ENCODE measurements around the gene SMC1A. TPM values are rescaled to one million over a fixed set of nuclear protein-coding genes. Genes with fewer than 3 reads are reported as not detected.
A peak's percentile ranks its signal among the peaks of the same experiment; 100 is the strongest.
"Not testable (repeated sequence)": the region's sequence is repeated elsewhere in the genome, so short reads cannot be mapped to it uniquely, and the experiment has no call there.

The SMC1A gene
- total RNA-seq, result 100 to 1,000 TPM; 130 to 132 TPM

- no peaks in the 10 kb centered on the region for H3K9me3 Mint-ChIP-seq
- H3K4me1 Mint-ChIP-seq, result peaks cover 34% of the 10 kb centered on the region
- peak within 1 kb of the TSS; percentile 93 for H3K4me3 Mint-ChIP-seq
- peaks cover 21% of the 10 kb centered on the region for H3K36me3 Mint-ChIP-seq (ENCODE audit: low read depth)
- peak; percentile 95 for DNase-seq
- CTCF ChIA-PET, result interaction anchor here (0.9 to 5.1 kb wide), 4 partner anchors 13 to 427 kb away, joined by 3 to 29 read pairs (median 13); partner anchors contain the start of gene HSD17B10
- POLR2A ChIA-PET, result interaction anchor here (0.8 to 3.3 kb wide), 15 partner anchors 9 to 1217 kb away, joined by 3 to 56 read pairs (median 8); partner anchors contain the start of genes HSD17B10, HUWE1, KDM5C and PHF8
- H3K27me3 Mint-ChIP-seq, result no peaks in the 10 kb centered on the region
- H3K27ac Mint-ChIP-seq, result peak within 1 kb of the TSS; percentile 93
Measured at GRCh38 chrX:53422086-53422860, at the start of gene SMC1A. SMC1A (minus strand) TSS chrX:53422654; CDS start chrX:53422600, 54 bp downstream.

- POLR2A ChIA-PET, result no interaction called here
- Mint-ChIP-seq H3K27ac (no peak overlapping the region), H3K4me3 (no peak overlapping the region), H3K9me3 (no peaks in the 10 kb centered on the region), H3K36me3 (ENCODE audit: low read depth) (no peaks in the 10 kb centered on the region), H3K4me1 (no peaks in the 10 kb centered on the region), H3K27me3 (peaks cover 6% of the 10 kb centered on the region)
- DNase-seq, result no peak
- CTCF ChIA-PET, result no interaction called here
Measured at GRCh38 chrX:53471346-53471745, 48.9 kb upstream of the SMC1A start.

GRCh38 chrX:53468659-53469058, 46.2 kb upstream of the SMC1A start:
- H3K27me3 Mint-ChIP-seq; H3K9me3 Mint-ChIP-seq; H3K36me3 Mint-ChIP-seq (ENCODE audit: low read depth); H3K4me3 Mint-ChIP-seq; DNase-seq; CTCF ChIA-PET; H3K4me1 Mint-ChIP-seq; POLR2A ChIA-PET; H3K27ac Mint-ChIP-seq: not testable (repeated sequence)

- no peak overlapping the region for H3K4me3 Mint-ChIP-seq
- no peaks in the 10 kb centered on the region for H3K9me3 Mint-ChIP-seq
- H3K4me1 Mint-ChIP-seq, result no peaks in the 10 kb centered on the region
- ChIA-PET POLR2A (no interaction called here), CTCF (interaction anchor here (0.9 to 1.4 kb wide), 2 partner anchors 24 to 145 kb away, joined by 4 read pairs; no protein-coding TSS in a partner anchor)
- H3K27ac Mint-ChIP-seq, result no peak overlapping the region
- no peak for DNase-seq
- peaks cover 8% of the 10 kb centered on the region for H3K27me3 Mint-ChIP-seq
- no peaks in the 10 kb centered on the region for H3K36me3 Mint-ChIP-seq (ENCODE audit: low read depth)
Measured at GRCh38 chrX:53458082-53458481, 35.6 kb upstream of the SMC1A start.

- Mint-ChIP-seq H3K4me3 (no peak overlapping the region), H3K27ac (no peak overlapping the region), H3K4me1 (peaks cover 2% of the 10 kb centered on the region), H3K36me3 (ENCODE audit: low read depth) (no peaks in the 10 kb centered on the region), H3K9me3 (no peaks in the 10 kb centered on the region), H3K27me3 (peaks cover 8% of the 10 kb centered on the region)
- ChIA-PET POLR2A (no interaction called here), CTCF (interaction anchor here (1.6 kb wide), 1 partner anchor 26 kb away, joined by 3 read pairs; no protein-coding TSS in a partner anchor)
- DNase-seq, result no peak
Measured at GRCh38 chrX:53456254-53456653, 33.8 kb upstream of the SMC1A start.

- Mint-ChIP-seq H3K36me3 (ENCODE audit: low read depth) (no peaks in the 10 kb centered on the region), H3K27me3 (peaks cover 8% of the 10 kb centered on the region), H3K4me1 (peaks cover 2% of the 10 kb centered on the region), H3K4me3 (no peak overlapping the region), H3K27ac (no peak overlapping the region), H3K9me3 (no peaks in the 10 kb centered on the region)
- ChIA-PET CTCF (interaction anchor here (1.4 kb wide), 1 partner anchor 140 kb away, joined by 5 read pairs; no protein-coding TSS in a partner anchor), POLR2A (no interaction called here)
- no peak for DNase-seq
Measured at GRCh38 chrX:53452812-53453211, 30.4 kb upstream of the SMC1A start.

GRCh38 chrX:53449632-53450031, 27.2 kb upstream of the SMC1A start:
- POLR2A ChIA-PET, result no interaction called here
- no peaks in the 10 kb centered on the region for H3K27me3 Mint-ChIP-seq
- no peaks in the 10 kb centered on the region for H3K9me3 Mint-ChIP-seq
- H3K4me3 Mint-ChIP-seq, result no peak overlapping the region
- DNase-seq, result no peak
- no peak overlapping the region for H3K27ac Mint-ChIP-seq
- no peaks in the 10 kb centered on the region for H3K36me3 Mint-ChIP-seq (ENCODE audit: low read depth)
- H3K4me1 Mint-ChIP-seq, result peaks cover 2% of the 10 kb centered on the region
- CTCF ChIA-PET, result interaction anchor here (0.5 kb wide), 1 partner anchor 132 kb away, joined by 3 read pairs; no protein-coding TSS in a partner anchor

GRCh38 chrX:53447441-53447840, 25.0 kb upstream of the SMC1A start:
- POLR2A ChIA-PET, result interaction anchor here (2.2 kb wide), 1 partner anchor 25 kb away, joined by 14 read pairs; the partner anchor contains the start of genes RIBC1 and SMC1A
- no peaks in the 10 kb centered on the region for H3K36me3 Mint-ChIP-seq (ENCODE audit: low read depth)
- H3K4me3 Mint-ChIP-seq, result no peak overlapping the region
- CTCF ChIA-PET, result interaction anchor here (1.7 to 5.1 kb wide), 4 partner anchors 11 to 134 kb away, joined by 5 to 54 read pairs (median 30); partner anchors contain the start of genes RIBC1 and SMC1A
- no peak overlapping the region for H3K27ac Mint-ChIP-seq
- H3K4me1 Mint-ChIP-seq, result no peaks in the 10 kb centered on the region
- H3K27me3 Mint-ChIP-seq, result no peaks in the 10 kb centered on the region
- no peak for DNase-seq
- H3K9me3 Mint-ChIP-seq, result no peaks in the 10 kb centered on the region

GRCh38 chrX:53445977-53446376, 23.5 kb upstream of the SMC1A start:
- H3K27ac Mint-ChIP-seq, result no peak overlapping the region
- H3K27me3 Mint-ChIP-seq, result no peaks in the 10 kb centered on the region
- ChIA-PET CTCF (interaction anchor here (0.6 to 5.1 kb wide), 16 partner anchors 10 to 163 kb away, joined by 3 to 54 read pairs (median 4); partner anchors contain the start of genes RIBC1 and SMC1A), POLR2A (interaction anchor here (1.5 to 2.2 kb wide), 2 partner anchors 9 to 24 kb away, joined by 4 to 14 read pairs; partner anchors contain the start of genes RIBC1 and SMC1A)
- H3K9me3 Mint-ChIP-seq, result no peaks in the 10 kb centered on the region
- no peaks in the 10 kb centered on the region for H3K36me3 Mint-ChIP-seq (ENCODE audit: low read depth)
- peak; percentile 62 for DNase-seq
- H3K4me1 Mint-ChIP-seq, result peaks cover 9% of the 10 kb centered on the region
- H3K4me3 Mint-ChIP-seq, result no peak overlapping the region

GRCh38 chrX:53442322-53442631, 19.8 kb upstream of the SMC1A start:
- Mint-ChIP-seq H3K36me3 (ENCODE audit: low read depth) (no peaks in the 10 kb centered on the region), H3K9me3 (no peaks in the 10 kb centered on the region), H3K27ac (no peak overlapping the region), H3K27me3 (no peaks in the 10 kb centered on the region), H3K4me1 (peaks cover 36% of the 10 kb centered on the region), H3K4me3 (peak overlapping the region; percentile 76)
- DNase-seq, result no peak
- POLR2A ChIA-PET, result interaction anchor here (2.6 kb wide), 1 partner anchor 20 kb away, joined by 11 read pairs; the partner anchor contains the start of genes RIBC1 and SMC1A
- CTCF ChIA-PET, result interaction anchor here (0.7 kb wide), 1 partner anchor 125 kb away, joined by 4 read pairs; no protein-coding TSS in a partner anchor

- no peaks in the 10 kb centered on the region for H3K27me3 Mint-ChIP-seq
- POLR2A ChIA-PET, result interaction anchor here (2.6 kb wide), 1 partner anchor 19 kb away, joined by 11 read pairs; the partner anchor contains the start of genes RIBC1 and SMC1A
Measured at GRCh38 chrX:53441531-53442321, 19.3 kb upstream of the SMC1A start.

GRCh38 chrX:53440621-53441517, 18.4 kb upstream of the SMC1A start:
- no peaks in the 10 kb centered on the region for H3K36me3 Mint-ChIP-seq (ENCODE audit: low read depth)
- H3K4me1 Mint-ChIP-seq, result peaks cover 47% of the 10 kb centered on the region
- H3K27ac Mint-ChIP-seq, result peak overlapping the region; percentile 70
- H3K9me3 Mint-ChIP-seq, result no peaks in the 10 kb centered on the region
- ChIA-PET POLR2A (interaction anchor here (2.6 kb wide), 1 partner anchor 18 kb away, joined by 11 read pairs; the partner anchor contains the start of genes RIBC1 and SMC1A), CTCF (no interaction called here)
- H3K27me3 Mint-ChIP-seq, result no peaks in the 10 kb centered on the region
- DNase-seq, result peak; percentile 38
- H3K4me3 Mint-ChIP-seq, result peak overlapping the region; percentile 76

More at GRCh38 chrX:53441531-53442321, 19.3 kb upstream of the SMC1A start:
- no peaks in the 10 kb centered on the region for H3K36me3 Mint-ChIP-seq (ENCODE audit: low read depth)
- H3K4me1 Mint-ChIP-seq, result peaks cover 41% of the 10 kb centered on the region
- peak; percentile 83 for DNase-seq
- CTCF ChIA-PET, result no interaction called here
- no peaks in the 10 kb centered on the region for H3K9me3 Mint-ChIP-seq
- peak overlapping the region; percentile 76 for H3K4me3 Mint-ChIP-seq
- H3K27ac Mint-ChIP-seq, result peak overlapping the region; percentile 70

All from activated CD4-positive, alpha-beta memory T cell treated with anti-CD3 and anti-CD28 coated beads, Interleukin-2, amount 10 ng/mL, durations not matched to agents 7 days and 5 days (primary cell).